Fibroblast of skin of right quadriceps (primary cell): ENCODE results near the gene PPM1F.

Experiments used
- DNase-seq: peaks from one replicate; pipeline ENCODE4 v3.0.0-alpha.2; 2013

The PPM1F gene

GRCh38 chr22:21975273-21975672 lies 22.6 kb upstream of the PPM1F start:
- no peak for DNase-seq

GRCh38 chr22:21974058-21974649 lies 21.5 kb upstream of the PPM1F start:
- DNase-seq = no peak

DNA sequence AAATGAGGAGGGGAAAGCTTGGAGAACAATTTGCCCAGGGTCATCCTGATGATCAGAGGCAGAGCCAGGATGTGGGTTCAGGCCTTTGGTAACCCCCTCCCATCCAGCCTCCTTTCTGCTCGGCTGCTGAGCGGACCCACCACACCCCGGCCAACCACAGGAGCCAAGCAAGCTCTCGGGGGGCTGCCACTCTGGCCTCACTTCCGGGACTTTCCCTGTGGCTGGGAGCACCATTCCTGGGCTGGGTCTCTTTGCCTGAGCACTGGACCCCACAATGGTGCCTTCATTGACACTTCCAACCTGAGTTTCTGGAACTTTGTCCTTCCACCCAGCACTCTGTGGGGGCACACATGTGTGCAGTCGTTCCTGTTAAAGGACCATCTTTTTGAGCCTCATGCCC lies 20.2 kb upstream of the PPM1F start:
- no peak for DNase-seq

- no peak for DNase-seq
Observed at GRCh38 chr22:21972293-21972779, 19.7 kb upstream of the PPM1F start.

DNA sequence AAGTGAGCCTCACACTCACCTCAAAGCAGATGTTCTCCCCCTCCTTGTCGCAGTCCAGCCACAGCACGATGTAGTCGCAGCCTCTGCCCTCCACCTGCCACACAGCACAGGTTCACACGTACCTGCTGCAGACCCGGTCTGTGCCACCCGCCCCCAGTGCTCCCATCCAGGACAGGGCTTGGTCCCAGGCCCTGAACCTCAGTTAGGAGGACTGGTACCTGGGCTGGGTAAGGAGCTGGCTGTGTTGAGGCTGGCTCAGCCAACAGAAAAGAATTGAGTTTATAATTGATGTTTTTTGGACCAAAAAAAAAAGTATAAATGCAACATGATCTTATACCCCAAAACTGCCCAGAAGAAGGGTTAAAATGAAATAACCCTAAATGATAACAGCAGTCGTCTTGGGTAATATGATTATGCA lies 19.2 kb upstream of the PPM1F start:
- DNase-seq = no peak

GRCh38 chr22:21970800-21971617 lies 18.4 kb upstream of the PPM1F start:
- no peak for DNase-seq

DNA sequence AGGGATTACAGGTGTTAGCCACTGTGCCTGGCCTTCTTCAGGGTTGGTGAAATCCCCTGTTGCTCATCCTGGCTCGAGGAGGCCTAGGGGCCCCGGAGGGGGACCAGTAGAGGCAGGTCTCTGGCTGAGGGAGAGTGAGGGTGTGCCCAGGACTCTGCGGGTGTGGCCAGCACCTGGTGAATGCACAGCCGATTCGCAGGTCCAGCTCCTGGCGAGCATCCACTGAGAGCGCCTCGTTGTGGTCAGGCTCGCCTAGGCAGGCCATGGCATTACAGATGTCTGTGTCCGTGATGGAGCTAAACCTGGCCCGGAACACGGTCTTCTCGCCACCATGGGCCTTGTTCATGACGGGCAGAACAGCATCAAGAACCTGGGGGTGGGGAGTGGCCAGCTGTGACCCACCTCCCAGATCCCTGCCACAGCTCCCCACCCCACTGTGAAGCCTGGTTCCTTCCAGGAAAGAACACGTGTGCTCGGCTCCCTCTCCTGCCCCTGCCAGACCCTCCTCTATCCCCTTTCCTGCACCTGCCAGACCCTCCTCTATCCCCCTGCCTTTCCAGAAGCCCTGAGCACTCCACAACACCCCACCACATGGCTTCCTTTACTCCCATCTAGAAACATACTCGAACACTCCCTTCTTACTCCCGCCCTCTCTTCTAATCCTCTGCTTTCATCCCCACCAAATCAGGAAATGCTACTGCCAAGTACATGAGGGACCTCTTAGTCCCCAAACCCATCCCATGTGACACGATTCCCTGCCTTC lies 17.6 kb upstream of the PPM1F start:
- DNase-seq = no peak

DNA sequence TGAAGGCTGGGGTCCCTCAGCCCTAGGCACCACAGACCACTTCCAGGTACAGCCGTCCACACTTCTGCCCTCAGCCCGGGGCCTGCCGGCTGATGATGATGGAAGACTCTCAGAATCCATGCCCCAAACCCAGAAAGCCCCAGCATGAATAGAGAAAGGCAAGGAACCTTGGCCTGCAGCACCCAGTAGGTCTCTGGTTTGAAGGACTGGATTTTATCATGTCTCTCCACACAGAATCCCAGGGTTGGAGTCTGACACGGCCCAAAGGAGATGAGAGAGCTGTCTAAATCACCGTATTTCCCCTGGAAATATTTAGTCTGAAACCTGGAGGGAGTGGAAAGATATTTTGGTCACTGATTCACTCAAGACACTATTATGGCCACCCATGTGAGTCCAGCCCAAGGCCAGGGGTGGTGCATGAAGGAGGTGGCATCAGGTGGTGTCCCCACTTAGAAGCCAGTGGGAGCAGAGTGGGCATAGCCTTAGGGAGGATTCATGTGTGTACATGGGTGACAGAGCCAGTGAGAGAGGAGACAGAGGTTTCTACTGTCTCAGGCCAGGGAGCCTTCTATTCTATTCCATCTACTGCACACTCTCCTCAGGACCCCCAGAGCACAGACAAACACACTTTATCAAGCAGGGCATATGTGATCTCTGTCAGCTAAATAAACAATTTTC lies 15.9 kb upstream of the PPM1F start:
- no peak for DNase-seq

DNA sequence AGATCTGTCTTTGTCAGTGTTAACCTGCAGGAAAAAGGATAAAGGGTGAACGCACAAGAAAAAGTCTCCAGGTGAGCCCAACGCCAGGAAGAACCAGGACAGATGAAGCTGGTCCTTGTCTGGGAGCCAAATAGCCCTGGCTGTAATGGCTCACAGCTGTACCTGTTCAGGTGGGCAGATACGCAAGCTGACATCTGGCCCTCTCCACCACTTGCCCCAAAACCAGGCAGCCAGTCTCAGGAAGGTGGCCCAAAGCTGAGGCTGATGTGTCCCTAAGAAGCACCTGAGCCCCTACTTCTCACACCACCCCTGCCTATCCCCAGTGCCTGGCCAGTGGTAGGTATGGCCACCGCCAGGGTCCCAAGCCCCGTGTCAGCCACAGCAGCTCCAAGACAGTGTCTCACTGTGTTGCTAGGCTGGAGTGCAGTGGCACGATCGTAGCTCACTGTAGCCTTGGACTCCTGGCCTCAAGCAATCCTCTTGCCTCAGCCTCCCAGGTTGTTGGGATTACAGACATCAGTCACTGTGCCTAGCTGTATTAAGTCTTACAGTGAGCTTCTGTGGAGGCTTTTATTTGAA lies 15.1 kb upstream of the PPM1F start:
- no peak for DNase-seq

- DNase-seq = no peak
Observed at GRCh38 chr22:21966643-21967516, 14.2 kb upstream of the PPM1F start.

- DNase-seq = no peak
Observed at GRCh38 chr22:21965762-21966288, 13.2 kb upstream of the PPM1F start.

DNA sequence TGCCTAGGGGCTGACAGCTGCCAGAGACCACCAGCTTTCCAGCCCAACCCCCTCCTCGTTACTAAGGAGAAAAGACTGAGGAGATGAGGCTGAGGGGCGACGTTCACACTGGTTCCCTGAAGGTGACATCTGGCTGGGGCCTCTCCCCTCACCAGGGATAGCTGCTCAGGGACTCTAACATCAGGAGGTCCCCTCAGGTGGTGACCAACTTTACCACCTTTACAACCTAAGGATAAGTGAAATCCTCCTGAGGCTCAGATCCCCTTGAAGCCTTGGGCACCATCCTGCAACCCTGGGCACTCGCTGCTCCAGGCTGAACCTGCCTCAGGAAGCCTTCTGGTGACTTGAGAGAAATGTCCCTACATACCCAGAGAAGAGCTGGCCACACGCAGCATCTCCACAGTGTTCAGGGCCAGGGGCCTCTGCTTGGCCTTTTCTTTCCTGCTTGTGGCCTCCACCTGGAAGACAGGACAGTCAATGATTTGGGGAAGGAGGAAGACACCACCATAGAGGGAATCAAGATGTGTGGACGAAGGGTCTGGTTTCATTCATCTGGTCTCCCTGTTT lies 12.4 kb upstream of the PPM1F start:
- DNase-seq = no peak

- no peak for DNase-seq
Observed at GRCh38 chr22:21964234-21964633, 11.6 kb upstream of the PPM1F start.

DNA sequence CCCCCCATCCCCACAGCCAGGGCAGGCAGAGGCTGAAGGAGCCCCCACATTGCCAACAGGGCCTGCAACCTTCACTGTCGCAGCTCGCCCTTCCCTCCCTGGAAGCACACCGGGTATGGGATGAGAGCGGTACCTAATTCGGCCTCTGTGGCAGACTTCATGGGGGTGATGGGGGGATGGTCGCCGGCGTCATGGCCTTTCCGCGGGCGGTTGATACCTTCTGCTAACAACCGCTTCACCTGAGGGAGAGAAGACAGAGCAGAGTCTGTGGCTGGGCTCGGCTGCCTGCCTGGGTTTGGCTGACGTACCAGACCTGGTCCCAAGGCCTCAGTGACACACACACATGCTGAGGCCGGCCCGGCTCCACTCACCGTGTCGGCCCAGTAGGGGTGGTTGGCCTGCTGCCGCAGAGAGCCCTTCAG lies 11.2 kb upstream of the PPM1F start:
- no peak for DNase-seq

GRCh38 chr22:21963286-21963685 lies 10.6 kb upstream of the PPM1F start:
- DNase-seq = no peak

- DNase-seq = no peak
Observed at GRCh38 chr22:21962655-21962949, 10.0 kb upstream of the PPM1F start.

GRCh38 chr22:21961886-21962654 lies 9.4 kb upstream of the PPM1F start:
- DNase-seq = no peak

GRCh38 chr22:21961127-21961867 lies 8.6 kb upstream of the PPM1F start:
- no peak for DNase-seq

DNA sequence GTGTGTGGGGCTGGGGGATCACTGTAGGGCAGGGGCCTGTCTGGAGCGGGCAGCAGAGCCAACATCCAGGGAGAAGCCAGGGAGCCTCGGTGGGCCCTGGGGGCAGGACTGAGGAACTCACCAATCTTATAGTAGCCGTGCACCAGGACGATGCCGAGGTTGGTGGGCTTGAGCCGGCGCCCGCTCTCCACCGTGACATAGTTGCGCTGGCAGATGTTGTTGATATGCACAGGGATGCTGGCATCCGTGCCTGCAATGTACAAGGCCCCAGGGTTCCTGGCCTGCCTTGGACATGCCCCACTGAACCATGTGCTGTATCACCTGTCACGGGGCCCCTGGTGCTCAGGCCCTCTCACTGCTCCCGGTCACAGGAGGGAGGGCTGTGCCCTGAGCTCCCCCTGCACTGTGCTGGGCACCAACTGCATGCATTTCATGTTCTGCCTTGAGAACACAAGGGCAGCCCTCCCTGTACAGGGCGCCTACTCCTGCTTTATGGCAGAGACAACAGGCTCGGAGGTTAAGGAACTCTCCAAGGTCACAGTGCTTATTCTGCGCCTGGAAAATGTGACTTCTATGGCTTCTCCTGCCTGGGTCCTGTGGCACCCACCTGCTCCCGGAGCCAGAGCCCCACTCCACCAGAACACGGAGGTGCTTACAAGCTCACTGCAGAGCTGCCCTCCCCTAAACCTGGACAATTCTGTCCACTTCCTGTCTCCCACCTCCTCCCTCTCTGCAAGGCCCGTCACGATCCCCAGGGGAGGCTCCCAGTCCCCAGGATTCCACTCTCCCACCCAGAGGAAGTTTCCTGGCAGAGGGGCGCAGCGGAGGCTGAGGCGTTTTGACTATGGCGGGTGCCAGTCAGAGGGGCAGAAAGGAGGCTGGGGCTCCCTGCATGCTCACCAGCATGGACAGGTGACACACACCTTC lies 7.8 kb upstream of the PPM1F start:
- DNase-seq = no peak
